Stimulated activated CD4-positive, alpha-beta T cell treated with anti-CD3 and anti-CD28 coated beads, Interleukin-4, amount 100 ng/mL, for 4 hours (primary cell): ENCODE data around the gene MYLIP.

Experiments used
- DNase-seq, 2 experiments: peaks; one replicate each; pipeline ENCODE4 v3.0.0-alpha.2; 2020

Gene MYLIP

DNA sequence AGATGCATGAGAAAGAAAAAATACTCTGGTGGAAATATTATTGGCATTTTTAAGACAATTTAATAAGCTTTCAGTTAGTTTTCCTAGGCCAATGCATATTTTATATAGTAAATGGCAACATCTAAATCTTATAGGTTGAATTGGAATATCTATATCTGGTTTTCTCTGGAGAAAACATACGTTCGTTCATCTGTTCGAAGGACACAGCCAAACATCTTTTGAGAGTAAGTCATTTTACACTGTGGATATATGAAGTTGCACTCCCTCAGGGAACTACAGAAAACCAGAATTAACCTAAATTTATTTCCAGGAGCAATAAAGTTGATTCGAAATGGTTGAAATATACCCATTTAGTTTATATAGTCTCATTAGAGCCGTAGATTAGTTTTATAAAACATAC lies 49.0 kb downstream of the MYLIP start:
- DNase-seq, result no peak

GRCh38 chr6:16178351-16178750 lies 49.5 kb downstream of the MYLIP start:
- no peak for DNase-seq

DNA sequence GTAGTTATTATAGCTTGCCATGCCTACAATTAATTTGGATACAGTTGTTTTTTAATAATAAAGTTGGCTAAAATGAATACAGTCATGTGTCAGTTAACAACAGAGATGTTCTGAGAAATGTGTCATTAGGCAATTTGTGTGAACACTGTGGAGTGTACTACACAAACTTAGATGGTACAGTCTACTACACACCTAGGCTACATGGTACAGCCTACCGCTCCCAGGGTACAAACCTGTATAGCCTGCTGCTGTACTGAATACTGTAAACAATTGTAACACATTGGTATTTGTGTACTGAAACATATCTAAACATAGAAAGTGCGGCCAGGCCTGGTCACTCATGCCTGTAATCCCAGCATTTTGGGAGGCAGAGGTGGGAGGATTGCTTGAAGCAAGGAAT lies 50.2 kb downstream of the MYLIP start:
- no peak for DNase-seq

DNA sequence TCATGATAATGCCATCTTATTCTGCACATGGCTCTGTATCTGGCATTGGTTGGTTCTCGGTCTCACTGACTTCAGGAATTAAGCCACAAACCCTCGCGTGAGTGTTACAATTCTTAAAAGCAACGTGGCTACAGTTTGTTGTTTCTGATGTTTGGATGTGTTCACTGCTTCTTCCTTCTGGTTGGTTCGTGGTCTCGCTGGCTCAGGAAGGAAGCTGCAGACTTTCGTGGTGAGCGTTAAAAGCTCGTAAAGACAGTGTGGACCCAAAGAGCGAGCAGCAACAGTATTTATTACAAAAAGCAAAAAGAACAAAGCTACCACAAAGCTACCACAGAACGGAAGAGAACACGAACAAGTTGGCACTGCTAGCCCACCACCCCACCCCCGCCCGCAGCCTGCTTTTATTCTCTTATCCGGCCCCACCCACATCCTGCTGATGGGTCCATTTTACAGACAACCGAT lies 51.1 kb downstream of the MYLIP start:
- DNase-seq, result peak in 1 of 2 experiments; percentile 15

- no peak for DNase-seq
Observed at GRCh38 chr6:16180696-16181438, 52.0 kb downstream of the MYLIP start.

DNA sequence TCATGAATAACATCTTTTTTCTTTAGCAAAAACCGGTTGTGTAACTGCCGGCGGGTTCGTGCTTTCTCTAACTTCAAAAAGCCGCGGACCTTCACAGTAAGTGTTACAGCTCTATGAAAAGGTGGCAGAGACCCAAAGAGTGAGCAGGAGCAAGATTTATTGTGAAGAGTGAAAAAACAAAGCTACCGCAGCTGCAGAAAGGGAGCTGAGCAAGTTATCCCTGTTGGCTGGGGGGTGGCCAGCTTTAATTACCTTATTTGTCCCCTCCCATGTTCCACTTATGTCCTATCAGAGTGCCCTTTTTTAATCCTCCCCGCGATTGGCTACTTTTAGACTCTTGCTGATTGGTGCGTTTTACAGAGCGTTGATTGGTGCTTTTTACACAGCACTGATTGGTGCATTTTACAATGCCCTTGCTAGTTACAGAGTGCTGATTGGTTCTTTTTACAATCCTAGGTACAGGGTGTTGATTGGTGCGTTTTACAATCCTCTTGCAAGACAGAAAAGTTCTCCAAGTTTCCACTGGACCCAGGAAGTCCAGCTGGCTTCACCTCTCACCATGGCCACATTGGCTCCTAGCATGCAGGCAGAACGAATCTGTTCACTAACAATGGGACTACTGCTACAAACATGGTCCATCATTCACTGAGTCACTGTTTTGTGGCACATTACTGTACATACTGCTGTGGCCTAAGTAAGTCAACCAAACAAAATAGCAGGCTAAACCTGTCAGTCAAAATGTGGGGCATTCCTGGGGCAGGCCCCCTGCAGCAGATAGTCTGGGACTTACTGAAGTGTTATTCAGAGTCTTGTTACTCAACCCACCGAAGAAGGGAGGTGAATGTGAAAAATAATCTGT lies 52.8 kb downstream of the MYLIP start:
- DNase-seq, result no peak

DNA sequence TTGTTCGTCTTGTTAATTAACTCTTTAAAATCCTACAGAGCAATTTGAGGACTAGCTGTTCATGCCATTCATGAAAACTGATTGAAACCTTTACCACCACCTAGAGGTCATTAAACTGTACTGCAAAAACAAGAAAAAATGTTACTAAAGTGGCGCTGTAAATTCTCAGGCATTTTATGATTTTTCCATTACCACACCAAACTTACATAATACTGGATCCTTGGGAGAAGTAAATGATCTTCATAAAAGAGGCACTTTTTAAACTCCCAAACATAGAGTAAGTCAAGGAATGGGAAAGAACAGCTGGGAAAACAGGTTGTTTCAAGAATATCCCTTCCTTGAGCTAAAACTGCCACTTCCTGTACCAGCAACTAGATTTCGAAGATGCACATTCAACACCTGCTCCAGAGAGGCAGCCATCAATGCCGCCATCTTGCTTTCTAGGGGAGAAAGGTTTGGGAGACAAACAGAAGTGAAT lies 54.3 kb downstream of the MYLIP start:
- DNase-seq, result no peak

DNA sequence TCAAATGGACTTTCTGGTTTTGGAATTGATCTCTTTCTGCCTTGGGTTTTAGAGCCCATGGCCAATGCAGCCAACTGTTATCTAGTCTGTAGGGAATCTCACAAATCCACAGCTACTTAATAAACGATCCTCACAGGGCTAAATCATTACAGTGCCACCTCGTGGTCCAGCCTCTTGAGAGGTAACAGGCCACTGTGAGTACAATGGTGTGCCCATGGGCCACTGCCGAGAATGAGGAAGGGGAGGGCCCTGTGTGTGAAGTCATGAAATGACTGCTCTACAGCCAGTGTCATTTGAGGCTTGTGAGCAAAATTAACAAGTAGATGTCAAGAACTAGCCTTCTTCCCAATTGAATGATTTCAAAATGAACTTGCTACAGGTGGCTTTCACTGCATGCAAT lies 55.2 kb downstream of the MYLIP start:
- DNase-seq, result no peak

DNA sequence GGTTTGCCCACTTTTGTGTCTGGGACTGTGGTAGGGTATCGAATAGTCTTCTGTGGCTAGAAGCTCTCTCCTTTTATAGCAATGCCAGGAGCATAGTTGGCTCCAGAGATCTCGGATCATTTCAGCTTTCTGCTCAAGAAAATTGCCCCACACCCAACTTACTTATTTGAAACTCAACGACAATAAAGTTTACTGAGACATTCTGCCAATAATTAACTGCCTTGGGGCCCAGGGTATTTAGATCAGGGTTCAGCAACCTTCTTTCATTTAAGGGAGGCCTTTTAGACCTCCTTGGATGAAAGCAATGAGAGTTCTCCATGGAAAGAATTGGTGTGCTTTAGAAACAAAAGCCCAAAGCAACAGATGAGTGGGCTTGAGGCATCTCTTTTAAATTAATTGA lies 55.7 kb downstream of the MYLIP start:
- no peak for DNase-seq

- no peak for DNase-seq
Observed at GRCh38 chr6:16187176-16187575, 58.3 kb downstream of the MYLIP start.

DNA sequence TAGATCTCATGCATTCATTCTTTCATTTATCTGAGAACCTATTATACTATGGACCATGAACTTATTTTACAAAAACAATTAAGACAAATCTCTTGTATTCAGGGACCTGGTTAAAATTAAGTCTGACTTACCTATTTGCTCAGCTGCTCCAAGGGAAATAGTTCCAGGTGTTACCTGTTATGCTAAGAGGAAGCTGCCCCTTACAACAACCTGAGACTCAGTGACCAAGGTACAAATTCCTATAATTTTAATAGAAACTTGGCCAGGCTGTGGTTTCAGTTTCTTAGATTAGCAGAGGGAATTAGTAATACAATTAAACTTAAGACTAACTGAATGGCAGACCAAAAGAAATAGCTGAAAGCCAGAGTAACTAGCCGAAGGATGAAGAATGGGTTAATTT lies 61.3 kb downstream of the MYLIP start:
- no peak for DNase-seq

DNA sequence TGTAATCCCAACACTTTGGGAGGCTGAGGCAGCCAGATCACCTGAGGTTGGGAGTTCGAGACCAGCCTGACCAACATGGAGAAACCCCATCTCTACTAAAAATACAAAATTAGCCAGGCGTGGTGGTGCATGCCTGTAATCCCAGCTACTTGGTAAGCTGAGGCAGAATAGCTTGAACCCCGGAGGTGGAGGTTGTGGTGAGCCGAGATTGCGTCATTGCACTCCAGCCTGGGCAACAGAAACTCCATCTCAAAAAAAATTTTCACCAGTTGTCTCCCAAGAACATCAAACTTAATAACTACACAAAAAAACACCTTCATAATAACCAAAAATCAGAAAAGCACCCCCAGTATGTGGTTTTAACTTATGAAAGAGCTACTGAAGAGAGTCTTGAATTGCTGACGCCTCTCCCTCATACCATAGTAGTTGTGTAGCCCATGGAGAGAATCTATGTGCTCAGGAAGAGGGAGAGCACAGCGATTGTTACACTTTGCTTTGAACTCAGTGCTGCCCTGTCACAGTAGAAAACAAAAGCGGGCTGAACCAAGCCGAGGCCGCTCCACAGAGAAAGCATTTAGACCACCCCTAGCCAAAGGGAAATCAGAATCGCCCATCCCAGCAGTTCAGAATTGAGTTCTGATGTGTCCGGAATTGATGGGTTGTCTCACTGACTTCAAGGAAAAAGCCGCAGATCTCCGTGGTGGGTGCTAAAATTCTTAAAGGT lies 67.5 kb downstream of the MYLIP start:
- DNase-seq, result no peak

DNA sequence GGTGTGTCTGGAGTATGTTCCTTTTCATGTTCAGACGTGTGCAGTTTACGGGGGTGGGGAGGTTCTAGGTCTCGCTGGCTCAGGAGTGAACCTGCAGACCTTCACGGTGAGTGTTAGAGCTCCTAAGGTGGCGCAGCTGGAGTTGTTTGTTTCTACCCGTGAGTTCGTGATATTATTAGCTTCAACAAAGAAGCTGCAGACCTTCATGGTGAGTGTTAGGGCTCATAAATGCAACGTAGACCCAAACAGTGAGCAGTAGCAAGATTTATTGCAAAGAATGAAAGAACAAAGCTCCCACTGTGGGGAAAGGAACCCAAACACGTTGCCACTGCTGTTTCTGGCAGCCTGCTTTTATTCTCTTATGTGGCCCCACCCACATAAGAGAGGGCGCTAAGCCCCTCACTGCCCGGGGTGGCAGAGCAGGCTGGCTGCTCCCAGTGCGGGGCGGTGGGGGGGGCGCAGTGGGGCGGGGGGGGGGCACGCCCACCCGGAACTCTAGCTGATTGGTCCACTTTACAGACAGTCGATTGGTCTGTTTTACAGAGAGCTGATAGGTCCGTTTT lies 68.2 kb downstream of the MYLIP start:
- no peak for DNase-seq
